NCI-H1417 (cell line): ENCODE results near the gene PROS1.

Experiments used
- DNase-seq, 3 experiments: peaks; one replicate each; lab custom pipeline; 2025; lab: John Stamatoyannopoulos, UW

The PROS1 gene

DNA sequence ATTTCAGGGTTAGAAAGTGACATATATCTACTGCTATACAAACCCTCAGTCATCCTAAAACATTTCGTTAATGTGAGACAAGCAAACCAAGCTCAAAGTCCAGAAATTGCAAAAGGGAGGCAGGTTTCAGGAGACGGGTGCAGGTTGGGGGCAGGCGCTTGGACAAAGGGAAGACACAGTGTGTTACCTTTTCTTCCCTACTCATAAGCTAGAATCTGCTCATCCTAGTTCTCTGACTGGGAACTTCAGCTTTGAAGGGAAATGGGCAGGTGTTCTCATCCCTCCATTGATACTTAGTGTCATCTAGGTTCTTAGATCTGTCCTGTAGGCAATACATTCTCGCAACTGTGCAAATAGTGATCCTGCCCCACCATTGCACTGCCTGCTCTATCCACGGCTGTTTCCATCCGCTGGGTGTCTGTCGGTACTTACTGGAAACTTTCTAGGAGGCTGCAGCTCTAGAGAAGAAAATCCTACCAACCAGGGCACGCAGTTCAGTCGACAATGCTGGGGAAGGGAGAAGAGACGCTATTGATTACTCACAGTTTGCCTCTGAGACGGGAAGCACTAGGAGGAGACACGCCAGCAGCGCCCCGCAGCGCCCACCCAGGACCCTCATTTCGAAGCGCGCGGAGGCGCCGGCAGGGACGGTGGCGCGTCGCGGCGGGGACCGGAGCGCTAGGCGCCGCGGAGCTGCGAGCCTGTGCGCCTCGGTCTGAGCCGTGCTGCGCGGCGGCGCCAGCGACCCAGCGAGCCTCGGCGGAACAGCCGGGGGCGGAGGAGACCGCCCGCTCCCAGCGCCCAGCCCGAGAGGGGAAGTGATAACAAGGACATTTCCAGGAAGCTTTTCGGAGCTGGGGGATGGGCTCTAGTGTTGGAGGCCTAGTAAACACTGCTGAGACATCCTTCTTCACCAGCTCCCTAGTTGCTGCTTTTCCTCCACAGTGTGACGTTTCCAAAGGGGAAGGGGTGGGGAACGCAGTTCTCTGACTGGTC is at the start of gene PROS1:
TSS of gene PROS1 (minus strand) at position 766 of the 996 bp plus-strand sequence. CDS start at position 619, 147 bp downstream.
- peak in 2 of 3 experiments; percentile 87 for DNase-seq

DNA sequence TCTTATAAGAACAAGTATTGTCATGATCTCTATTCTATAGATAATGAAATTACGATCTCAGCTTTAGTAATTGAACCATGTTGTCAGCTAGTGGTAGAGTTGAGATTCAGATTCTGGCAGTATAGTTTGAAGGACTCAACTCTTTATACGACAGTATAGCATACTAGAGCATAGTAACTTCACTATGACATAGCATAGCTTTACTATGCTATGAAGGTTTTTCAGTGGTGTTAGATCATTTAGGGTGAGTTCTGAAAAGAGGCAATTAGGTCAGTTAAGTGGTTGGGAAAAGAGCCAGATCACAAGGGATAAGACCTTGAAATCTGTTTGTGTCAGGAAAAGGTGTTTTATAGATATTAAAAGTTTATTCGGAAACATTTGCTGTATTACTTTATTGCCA is 46.6 kb upstream of the PROS1 start:
- no peak for DNase-seq

DNA sequence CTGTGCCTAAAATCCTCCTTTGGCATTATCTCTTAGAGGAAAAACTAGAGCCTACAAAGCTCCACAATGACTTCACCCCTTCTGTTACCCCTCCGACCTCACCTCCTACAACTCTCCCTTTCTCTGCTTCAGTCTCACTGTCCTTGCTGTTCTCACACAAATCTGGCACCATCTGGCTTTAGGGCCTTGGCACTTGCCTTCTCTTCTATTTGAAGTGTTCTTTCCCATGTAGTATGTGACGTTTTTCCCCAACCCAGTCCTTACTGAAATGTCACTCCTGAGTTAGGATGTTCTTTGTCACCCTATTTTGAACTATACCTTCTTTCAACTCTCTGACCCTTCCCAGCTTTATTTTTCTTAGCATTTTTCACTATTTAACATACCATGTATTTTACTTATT is 46.0 kb upstream of the PROS1 start:
- DNase-seq, result no peak

DNA sequence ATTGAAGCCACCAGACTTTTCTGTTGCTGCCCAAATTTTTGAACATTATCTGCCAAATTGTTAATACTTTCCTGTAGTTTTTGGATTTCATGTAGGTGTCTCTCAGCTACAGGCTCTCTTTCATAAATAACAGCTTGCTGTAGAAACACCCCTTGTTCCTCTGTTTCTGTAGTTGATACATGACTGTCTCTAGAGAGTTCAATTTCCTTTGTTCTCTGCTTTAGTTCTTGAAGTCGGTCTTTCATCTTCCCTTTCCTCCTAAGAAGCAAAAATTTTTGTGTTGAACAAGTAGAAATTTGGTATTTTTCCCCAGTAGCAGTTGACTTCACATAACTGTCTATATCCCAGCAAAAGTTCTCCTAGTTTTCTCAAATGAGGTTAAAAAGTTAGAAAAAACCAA is 41.3 kb upstream of the PROS1 start:
- DNase-seq, result no peak

DNA sequence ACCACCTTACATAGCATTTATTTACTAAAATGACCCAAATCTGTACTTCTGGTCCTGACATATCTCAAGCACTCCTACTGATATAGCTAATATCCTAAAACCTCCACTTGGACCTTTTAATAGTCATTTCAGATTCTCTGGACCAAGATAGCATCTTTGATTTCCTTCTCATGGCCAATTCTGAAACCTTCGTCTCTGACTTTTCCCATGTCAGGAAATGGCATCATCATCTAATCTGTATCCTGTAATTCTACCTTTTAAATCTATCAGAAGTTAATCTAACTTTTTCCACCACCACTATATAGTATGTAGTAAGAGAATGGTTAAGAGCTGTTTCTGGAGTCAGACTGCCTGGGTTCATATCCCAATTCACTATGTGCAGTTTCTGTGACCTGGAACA is 38.5 kb upstream of the PROS1 start:
- DNase-seq, result no peak

DNA sequence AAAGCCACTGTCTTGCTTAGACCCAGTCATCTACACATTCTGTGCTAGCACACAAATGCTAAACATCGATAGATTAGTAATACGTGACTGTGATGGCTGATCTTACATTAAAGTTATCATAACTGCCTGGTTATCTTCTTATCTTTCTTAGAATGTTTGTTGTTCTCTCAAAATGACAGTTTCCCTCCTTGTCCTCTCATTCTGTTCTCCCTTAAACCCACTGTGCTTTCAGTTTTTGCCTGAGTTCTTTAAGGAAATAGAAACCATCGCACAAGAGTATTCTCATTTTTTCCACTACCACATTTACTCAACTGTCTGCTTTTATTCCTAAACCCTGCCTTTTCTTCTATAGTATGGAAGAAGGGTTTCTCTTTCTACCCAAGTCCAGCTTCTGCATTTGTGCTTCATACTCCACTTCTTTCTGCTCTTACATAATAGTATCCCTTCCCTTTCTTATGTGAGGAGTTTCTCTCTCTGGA is 37.6 kb upstream of the PROS1 start:
- DNase-seq, result no peak

DNA sequence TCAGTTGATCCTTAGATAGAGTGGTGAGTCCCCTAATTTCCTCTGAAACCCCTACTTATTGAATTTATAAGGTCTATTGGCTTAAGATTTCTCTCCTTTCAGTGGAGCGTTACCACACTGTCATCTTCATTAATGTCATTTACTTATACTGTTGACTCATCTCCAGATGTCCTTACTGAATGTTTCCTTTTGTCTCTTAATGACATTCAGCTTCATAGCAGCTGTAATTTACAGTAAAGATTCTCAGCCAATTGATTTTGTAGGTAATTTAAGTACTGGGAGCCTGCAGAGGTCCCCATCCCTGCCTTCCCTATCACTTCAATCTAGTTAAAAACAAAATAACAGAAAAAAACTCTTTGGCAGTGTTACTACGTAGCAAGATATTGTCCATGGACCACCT is 35.9 kb upstream of the PROS1 start:
- peak in 1 of 3 experiments; percentile 49 for DNase-seq

DNA sequence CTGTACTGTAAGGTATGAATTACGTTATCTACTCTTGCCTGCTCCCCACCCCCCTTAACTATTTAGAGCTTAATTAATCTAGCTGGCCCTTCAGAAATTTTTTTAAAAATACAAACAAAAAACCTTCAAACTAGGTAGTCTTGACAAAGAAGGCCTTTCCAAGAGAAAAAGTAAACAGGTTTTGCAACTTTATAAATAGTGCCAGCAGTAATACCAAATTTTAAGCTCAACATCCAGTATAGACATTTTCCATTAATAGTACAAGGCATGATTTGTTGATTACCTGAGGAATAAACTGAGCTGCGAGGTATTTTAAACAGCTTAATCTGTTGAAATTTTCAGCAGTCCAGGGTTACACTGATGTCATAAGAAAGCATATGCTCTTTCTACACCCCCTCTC is 34.6 kb upstream of the PROS1 start:
- DNase-seq, result no peak

DNA sequence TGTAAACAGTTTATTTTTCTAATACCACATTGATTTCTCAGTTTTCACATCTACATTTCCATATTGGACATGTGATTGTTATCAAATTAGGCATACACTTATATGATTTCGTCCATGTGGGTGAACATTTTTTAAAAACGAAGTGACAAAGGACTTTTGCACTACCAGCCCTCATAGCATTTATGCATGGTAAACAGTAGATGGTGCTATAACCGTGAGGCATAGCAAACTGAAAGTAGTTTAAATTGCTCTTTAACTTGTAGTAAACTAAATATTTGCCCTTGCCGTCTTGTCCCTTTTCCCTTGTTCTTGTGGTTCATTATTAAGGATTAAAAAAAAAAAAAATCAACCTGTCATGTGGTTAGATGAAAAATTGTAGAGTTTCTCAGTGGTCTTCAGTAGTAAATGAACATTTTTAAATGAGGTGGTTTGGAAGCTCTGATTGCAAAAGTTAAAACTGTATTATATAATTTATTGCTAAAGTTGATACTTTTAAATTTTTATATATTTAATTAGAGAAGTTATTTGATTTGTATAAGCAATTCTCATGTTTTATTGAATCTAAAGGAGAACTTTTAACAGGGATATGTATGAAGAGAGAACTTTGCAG is 30.7 kb upstream of the PROS1 start:
- DNase-seq, result peak in 1 of 3 experiments; percentile 61

DNA sequence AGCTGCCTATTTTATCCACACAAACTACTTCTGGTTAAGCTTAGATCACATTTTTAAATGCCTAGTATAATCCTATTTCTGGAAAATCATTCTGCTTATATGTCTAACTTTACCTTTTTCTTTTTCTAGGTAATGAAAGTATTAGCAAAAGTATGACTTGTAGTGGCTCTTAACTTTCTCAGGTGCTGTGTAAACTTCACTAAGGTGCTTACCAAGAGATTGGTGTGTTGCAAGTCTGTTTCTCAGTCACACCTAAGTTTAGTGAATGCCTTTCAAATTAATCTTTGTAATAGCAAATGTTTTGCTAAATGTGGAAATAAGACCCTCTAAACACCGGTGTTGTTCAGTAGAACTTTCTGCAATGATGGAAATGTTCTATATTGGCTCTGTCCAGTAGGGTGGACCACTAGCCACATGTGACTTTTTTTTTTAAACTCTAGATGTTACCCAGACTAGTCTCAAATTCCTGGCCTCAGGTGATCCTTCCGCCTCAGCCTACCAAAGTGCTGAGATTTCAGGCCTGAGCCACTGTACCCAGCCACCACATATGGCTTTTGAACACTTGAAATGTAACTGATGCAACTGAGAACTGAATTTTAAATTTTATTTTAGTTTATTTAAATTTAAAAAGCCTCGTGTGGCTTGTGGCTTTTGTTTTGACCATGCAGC is 28.3 kb upstream of the PROS1 start:
- DNase-seq, result no peak

DNA sequence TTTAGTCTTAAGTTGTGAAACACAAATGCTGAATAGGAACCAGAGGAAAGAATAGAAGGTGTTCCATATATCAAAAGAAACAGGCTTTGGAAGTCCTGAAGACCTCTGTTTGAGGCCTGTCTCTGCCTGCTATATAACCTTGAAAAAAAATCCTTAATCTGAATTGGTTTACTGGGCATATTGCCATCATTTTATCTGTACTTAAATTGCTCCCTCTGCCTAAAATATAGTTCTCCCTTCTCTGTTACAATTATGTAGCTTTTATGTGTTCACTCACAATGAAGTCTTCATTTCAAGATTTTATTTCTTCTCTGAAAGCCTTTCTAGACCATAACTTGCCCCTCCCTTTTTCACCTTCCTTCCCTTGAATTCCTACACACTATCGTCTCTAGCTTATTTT is 27.5 kb upstream of the PROS1 start:
- no peak for DNase-seq

DNA sequence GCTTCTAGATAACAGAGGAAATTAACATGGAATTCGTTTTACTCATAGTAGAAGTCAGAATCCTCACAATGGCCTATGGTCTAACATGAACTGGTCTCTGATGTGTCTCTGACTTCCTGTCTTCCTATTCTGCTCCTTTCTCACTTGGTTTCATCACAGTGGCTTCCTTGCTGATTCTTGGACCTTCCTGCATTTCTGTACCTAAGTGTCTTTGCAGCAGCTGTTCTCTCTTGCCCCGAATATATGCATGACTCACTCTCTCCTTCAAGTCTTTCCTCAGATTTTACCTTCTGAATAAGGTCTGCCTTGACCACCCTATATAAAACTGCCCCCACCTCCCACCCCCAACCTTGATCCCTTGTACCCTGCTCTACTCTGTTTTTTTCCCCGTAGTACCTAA is 20.4 kb upstream of the PROS1 start:
- no peak for DNase-seq

DNA sequence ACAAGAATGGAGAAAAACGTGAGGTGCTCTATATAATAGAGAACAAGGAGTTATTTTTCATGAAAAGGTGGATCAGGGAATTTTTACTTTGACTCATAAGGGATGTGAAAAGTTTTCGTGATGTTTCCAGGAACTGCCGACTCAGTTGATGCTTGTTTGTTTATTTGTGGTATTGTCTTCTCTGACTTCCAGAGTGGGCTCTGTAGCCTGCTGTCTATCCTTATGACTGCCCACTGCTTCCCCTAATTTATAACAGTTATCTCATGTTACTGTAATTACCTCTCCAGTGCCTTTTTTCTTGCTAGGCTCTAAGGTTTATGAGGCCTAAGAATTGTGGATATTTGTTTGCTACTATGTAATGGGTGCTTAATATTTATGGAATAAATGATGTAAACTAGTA is 18.5 kb upstream of the PROS1 start:
- peak in 1 of 3 experiments; percentile 11 for DNase-seq

DNA sequence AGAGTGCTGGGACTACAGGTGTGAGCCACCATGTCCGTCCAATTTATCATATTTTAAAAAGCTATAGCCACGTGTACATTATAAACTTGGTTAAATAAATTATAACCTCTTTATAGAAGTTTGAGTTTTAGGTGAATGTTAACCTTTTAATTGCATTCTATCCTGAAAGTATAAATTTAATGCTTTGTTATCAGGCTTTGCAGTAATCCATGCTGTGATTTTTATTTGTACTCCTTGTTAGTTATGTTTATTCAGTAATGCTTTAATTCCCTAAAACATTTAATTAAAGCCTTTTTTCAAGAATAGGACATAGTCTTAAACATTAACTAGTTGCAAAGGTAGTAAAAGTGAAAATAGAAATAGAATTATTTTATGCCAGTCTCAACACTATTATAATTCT is 17.9 kb upstream of the PROS1 start:
- peak in 1 of 3 experiments; percentile 5 for DNase-seq

DNA sequence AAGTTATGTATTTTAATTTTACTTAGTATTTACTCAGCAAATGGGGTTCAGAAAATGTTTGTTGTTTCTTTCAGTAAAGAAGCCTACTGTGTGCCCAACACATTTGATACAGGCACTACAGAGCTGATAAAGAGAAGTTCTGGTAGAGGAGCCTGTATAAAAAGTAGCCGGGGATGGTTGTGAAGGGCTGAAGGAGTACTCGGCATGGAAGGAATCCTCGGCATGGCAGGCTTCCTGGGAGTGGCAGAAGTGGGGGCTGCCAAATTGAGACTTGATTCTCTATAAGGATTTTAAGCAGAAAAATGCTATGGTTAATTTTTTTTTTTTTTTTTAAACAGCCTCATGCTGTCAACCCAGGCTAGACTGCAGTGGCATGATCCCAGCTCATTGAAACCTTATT is 15.5 kb upstream of the PROS1 start:
- no peak for DNase-seq

DNA sequence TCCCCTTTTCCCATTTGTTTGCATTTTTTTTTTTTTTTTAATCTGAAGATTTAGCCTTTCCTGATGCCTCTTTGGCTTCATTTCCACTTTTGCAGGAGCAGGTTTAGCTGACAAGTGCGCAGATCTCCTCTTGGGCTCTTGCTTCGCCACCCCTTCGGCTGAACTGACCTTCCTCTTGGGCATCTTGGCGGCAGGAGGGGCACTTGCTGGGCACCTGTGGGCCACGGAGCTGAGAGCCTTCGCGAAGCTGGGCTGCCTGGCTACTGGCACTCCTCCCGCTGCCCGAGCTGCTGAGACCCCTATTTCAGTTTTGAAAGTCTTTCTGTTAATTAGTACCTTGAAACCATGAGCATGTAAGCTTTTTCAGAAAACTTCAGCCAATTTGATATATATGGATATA is 15.1 kb upstream of the PROS1 start:
- no peak for DNase-seq

DNA sequence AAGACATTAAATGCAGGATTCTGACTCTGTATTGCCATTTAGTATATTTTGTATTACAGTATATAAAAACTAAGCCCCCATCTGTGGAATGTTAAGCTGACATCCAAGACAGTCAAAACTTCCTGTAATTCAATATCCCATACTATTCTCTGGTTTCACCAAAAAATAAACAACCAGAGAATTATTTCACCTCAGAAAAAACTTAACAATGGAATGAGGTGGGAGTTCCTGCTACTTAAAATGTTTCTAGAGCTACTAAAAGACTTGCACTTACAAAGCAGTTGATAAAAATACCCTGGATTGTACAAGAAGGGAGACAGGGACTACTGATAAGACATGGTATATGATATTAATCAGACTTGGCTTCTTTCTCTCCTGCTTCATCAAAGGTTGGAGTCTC is 14.6 kb upstream of the PROS1 start:
- no peak for DNase-seq

DNA sequence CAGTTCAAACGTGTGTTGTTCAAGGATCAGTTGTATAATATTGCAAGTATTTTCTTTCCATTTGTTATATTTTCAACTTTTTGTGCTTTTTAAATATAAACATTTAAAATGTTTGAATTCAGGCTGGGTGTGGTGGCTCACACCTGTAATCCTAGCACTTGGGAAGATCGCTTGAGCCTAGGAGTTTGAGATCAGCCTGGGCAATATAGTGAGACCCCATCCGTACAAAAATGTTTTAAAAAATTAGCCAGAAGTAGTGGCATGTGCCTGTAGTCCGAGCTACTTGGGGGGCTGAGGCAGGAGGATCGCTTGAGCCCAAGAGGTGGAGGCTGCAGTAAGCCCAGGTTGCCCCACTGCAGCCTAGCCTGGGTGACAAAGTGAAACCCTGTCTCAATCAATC is 10.9 kb upstream of the PROS1 start:
- no peak for DNase-seq

DNA sequence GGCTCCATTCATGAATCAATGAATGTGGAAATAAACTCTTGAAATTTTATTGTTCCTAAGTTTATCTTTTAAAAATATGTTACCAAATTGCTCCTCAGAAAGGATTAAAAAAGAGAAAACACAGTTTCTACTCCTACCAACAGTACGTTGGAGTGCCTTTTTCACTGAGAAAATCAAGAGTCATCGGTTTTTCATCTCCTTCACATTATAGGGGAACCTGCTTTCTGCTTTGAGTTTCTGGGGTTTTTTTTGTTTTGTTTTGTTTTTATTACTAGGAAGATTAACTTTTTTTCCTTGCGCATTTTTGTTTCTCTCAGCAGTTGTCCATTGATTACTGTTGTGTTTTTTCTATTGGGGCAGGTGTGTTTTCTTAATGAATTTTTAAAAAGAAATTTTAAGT is 9.7 kb upstream of the PROS1 start:
- DNase-seq, result no peak

DNA sequence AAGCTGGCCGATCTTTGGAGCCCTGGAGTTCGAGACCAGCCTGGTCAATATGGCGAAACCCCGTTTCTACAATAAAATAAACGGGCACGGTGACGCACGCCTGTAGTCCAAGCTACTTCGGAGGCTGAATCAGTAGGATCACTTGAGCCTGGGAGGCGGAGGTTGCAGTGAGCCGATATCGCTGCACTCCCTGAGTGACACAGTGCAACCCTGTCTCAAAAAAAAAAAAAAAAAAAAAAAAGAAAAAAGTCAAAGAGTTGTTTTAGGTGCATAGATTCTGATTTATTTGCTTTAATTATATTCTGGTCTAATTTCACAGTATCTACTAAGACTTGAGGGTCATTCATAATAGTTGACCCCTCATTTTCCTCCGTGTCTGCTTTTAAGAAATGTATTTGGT is 8.0 kb upstream of the PROS1 start:
- no peak for DNase-seq

DNA sequence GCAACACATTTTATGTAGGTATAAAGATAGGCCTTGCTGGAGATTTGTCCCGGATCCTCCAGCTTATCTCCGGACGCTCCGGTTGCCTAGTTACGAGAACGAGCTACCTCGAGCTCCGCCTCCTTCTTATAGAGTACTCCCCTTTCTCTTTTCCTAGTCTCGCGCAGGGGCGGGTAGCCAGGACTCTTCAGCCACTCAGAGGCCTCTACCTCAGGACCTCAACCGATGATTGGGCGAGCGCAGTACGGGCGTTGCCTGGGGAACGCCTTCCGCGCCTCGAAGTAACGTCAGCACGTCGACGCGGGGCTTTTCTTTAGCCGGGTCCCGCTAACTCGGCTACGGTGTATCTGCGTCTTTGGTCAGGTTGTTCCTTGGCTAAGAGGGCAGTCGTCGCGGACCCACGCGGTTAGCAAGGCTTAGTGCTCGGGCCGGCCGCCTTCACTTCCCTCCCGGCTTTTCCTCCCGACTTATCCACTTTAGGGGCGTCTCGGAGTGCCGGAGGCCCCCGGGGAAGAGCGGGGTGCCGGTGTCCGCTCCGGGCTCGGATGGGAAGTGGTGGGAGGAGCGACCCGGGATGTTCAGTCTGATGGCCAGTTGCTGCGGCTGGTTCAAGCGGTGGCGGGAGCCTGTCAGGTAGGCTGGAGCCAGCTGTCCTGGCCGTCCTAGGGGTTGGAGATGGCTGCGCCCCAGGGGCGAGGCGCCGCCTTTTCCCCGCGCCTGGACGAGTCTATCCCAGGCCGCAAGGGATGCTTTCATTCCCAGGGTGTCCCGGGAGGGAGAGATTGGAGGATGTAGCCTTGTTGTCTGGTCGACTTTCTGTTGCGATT is 6.4 kb upstream of the PROS1 start, which contains the start of gene ARL13B:
TSS of gene ARL13B (plus strand) at position 306 of the 827 bp plus-strand sequence. CDS start at position 575, 269 bp downstream.
- DNase-seq, result peak; percentile 96 to 99 (median 98)

DNA sequence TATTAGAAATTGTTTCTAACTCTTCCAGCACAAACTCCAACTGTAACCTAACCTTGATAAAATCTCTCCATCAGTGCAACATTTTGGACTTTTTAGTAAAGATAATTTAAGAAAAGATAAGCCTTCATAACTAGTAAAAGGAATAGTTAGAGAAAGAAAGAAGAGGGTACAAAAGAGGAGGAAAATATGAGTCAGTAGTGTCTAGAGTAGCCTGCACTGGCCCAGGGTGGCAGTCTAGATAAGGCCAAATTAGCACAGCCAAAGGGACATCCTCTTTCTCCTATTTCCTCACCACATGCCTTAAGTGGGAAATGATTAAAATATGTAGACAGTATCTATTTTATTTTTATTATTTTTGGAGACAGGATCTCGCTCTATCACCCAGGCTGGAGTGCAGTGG is 3.7 kb downstream of the PROS1 start:
- DNase-seq, result no peak
